ENCODE measurements around the gene LYRM1. TPM values are rescaled to one million over a fixed set of nuclear protein-coding genes. Genes with fewer than 3 reads are reported as not detected.
"Not testable (repeated sequence)": the region's sequence is repeated elsewhere in the genome, so short reads cannot be mapped to it uniquely, and the experiment has no call there.

Gene LYRM1
- total RNA-seq, 2 donors from 2014 or later, result 13.1 to 16.8 TPM

- no peaks in the 10 kb centered on the region for H3K4me1 ChIP-seq (ENCODE audit: control insufficient read depth, insufficient read depth, low read length)
- WGBS, 2 experiments (ENCODE audit: insufficient coverage in 1 of 2, insufficient read length in 1 of 2), result 83 to 96% methylated on average over 6 of the region's 6 CpGs
- no peak for DNase-seq
- Mint-ChIP-seq H3K4me1 (peaks cover 7% of the 10 kb centered on the region), H3K9me3 (no peaks in the 10 kb centered on the region), H3K27me3 (ENCODE audit: insufficient read depth) (no peaks in the 10 kb centered on the region), H3K27ac (no peak overlapping the region), H3K36me3 (ENCODE audit: low read depth) (no peaks in the 10 kb centered on the region), H3K4me3 (no peak overlapping the region)
- H3K4me3 ChIP-seq (ENCODE audit: low read length), result no peak overlapping the region
- H3K27ac ChIP-seq (ENCODE audit: low read depth, low read length), result no peak overlapping the region
- H3K9me3 ChIP-seq (ENCODE audit: control insufficient read depth, low read length), result no peaks in the 10 kb centered on the region
- no peaks in the 10 kb centered on the region for H3K27me3 ChIP-seq (ENCODE audit: control insufficient read depth, insufficient read depth, low read length, poor library complexity, severe bottlenecking)
- no peaks in the 10 kb centered on the region for H3K36me3 ChIP-seq (ENCODE audit: control insufficient read depth, insufficient read depth, low read length)
- no peak for TF ChIP-seq CTCF (conservative IDR thresholded peaks at IDR 0.05)
- no peak overlapping the region for H3K9ac ChIP-seq (ENCODE audit: extremely low read depth, low read length, poor library complexity, severe bottlenecking)
Measured at GRCh38 chr16:20941636-20941926, 41.0 kb downstream of the LYRM1 start.

GRCh38 chr16:20942256-20942655 is 41.7 kb downstream of the LYRM1 start:
- Histone ChIP-seq H3K36me3 (ENCODE audit: control insufficient read depth, insufficient read depth, low read length) (no peaks in the 10 kb centered on the region), H3K27me3 (ENCODE audit: control insufficient read depth, insufficient read depth, low read length, poor library complexity, severe bottlenecking) (no peaks in the 10 kb centered on the region), H3K9me3 (ENCODE audit: control insufficient read depth, low read length) (no peaks in the 10 kb centered on the region), H3K4me3 (ENCODE audit: low read length) (no peak overlapping the region), H3K9ac (ENCODE audit: extremely low read depth, low read length, poor library complexity, severe bottlenecking) (no peak overlapping the region), H3K4me1 (ENCODE audit: control insufficient read depth, insufficient read depth, low read length) (no peaks in the 10 kb centered on the region), H3K27ac (ENCODE audit: low read depth, low read length) (no peak overlapping the region)
- Mint-ChIP-seq H3K27ac (no peak overlapping the region), H3K36me3 (ENCODE audit: low read depth) (no peaks in the 10 kb centered on the region), H3K4me3 (no peak overlapping the region), H3K4me1 (peaks cover 7% of the 10 kb centered on the region), H3K9me3 (no peaks in the 10 kb centered on the region), H3K27me3 (ENCODE audit: insufficient read depth) (no peaks in the 10 kb centered on the region)
- DNase-seq, result no peak
- WGBS, 2 experiments (ENCODE audit: insufficient coverage in 1 of 2, insufficient read length in 1 of 2), result 91 to 100% methylated on average over 1 to 4 of the region's 4 CpGs
- no peak for TF ChIP-seq CTCF (conservative IDR thresholded peaks at IDR 0.05)

GRCh38 chr16:20944861-20945574 is 44.4 kb downstream of the LYRM1 start:
- H3K4me1 Mint-ChIP-seq, result peaks cover 7% of the 10 kb centered on the region
- 83 to 91% methylated on average over 1 to 4 of the region's 5 CpGs for WGBS, 2 experiments (ENCODE audit: insufficient coverage in 1 of 2, insufficient read length in 1 of 2)

GRCh38 chr16:20945575-20945875 is 45.0 kb downstream of the LYRM1 start:
- H3K27me3 Mint-ChIP-seq (ENCODE audit: insufficient read depth); H3K27ac ChIP-seq (ENCODE audit: low read depth, low read length); H3K9ac ChIP-seq (ENCODE audit: extremely low read depth, low read length, poor library complexity, severe bottlenecking); H3K27ac Mint-ChIP-seq; H3K9me3 ChIP-seq (ENCODE audit: control insufficient read depth, low read length); H3K4me3 ChIP-seq (ENCODE audit: low read length); H3K9me3 Mint-ChIP-seq; DNase-seq; H3K27me3 ChIP-seq (ENCODE audit: control insufficient read depth, insufficient read depth, low read length, poor library complexity, severe bottlenecking); H3K4me1 ChIP-seq (ENCODE audit: control insufficient read depth, insufficient read depth, low read length); H3K36me3 ChIP-seq (ENCODE audit: control insufficient read depth, insufficient read depth, low read length); H3K4me1 Mint-ChIP-seq; H3K36me3 Mint-ChIP-seq (ENCODE audit: low read depth); H3K4me3 Mint-ChIP-seq: not testable (repeated sequence)
- WGBS, 2 experiments (ENCODE audit: insufficient coverage in 1 of 2, insufficient read length in 1 of 2), result 87 to 94% methylated on average over 11 of the region's 11 CpGs

More at GRCh38 chr16:20944861-20945574, 44.4 kb downstream of the LYRM1 start:
- no peak for TF ChIP-seq CTCF (conservative IDR thresholded peaks at IDR 0.05)
- Histone ChIP-seq H3K27me3 (ENCODE audit: control insufficient read depth, insufficient read depth, low read length, poor library complexity, severe bottlenecking) (no peaks in the 10 kb centered on the region), H3K27ac (ENCODE audit: low read depth, low read length) (no peak overlapping the region), H3K4me3 (ENCODE audit: low read length) (no peak overlapping the region), H3K9ac (ENCODE audit: extremely low read depth, low read length, poor library complexity, severe bottlenecking) (no peak overlapping the region), H3K4me1 (ENCODE audit: control insufficient read depth, insufficient read depth, low read length) (no peaks in the 10 kb centered on the region), H3K36me3 (ENCODE audit: control insufficient read depth, insufficient read depth, low read length) (no peaks in the 10 kb centered on the region), H3K9me3 (ENCODE audit: control insufficient read depth, low read length) (no peaks in the 10 kb centered on the region)
- DNase-seq, result peak; percentile 50
- Mint-ChIP-seq H3K4me3 (no peak overlapping the region), H3K27me3 (ENCODE audit: insufficient read depth) (no peaks in the 10 kb centered on the region), H3K36me3 (ENCODE audit: low read depth) (no peaks in the 10 kb centered on the region), H3K27ac (peak overlapping the region; percentile 35), H3K9me3 (no peaks in the 10 kb centered on the region)

All from endodermal cell (in vitro differentiated cells).